K562 (cell line): ENCODE data around the gene LAIR1.
"Not testable (repeated sequence)": the region's sequence is repeated elsewhere in the genome, so short reads cannot be mapped to it uniquely, and the experiment has no call there.

Experiments used
- CREB3 ChIP-seq: fragments of 450-650 bp; conservative IDR thresholded peaks from 2 replicates; pipeline ENCODE4 v1.6.1; 2016; ENCODE audit warnings: missing genetic modification characterization, low read depth, mild to moderate bottlenecking, missing compliant biosample characterization, moderate library complexity
- CTCF ChIP-seq, 3 experiments: IDR thresholded peaks in 2 of 3; conservative IDR thresholded peaks in 1 of 3; 2 replicates each; pipeline ENCODE4 v1.5.1; 2011 to 2012; ENCODE audit warnings: low read length in 3 of 3, mild to moderate bottlenecking in 3 of 3, control low read depth in 2 of 3, improper control_type of control experiment in 1 of 3, inconsistent platforms in 1 of 3, low read depth in 1 of 3, mixed read lengths in 1 of 3, moderate library complexity in 1 of 3; ENCODE audit not compliant: insufficient read depth in 2 of 3
- HDAC8 ChIP-seq: fragments of 450-650 bp; IDR thresholded peaks from 2 replicates; pipeline ENCODE4 v1.6.1; 2016; ENCODE audit warnings: mild to moderate bottlenecking, missing genetic modification characterization, moderate library complexity, missing compliant biosample characterization
- KDM1A ChIP-seq, 2 experiments: fragments of 450-650 bp; IDR thresholded peaks; 2 replicates each; pipeline ENCODE4 v1.6.1; 2016; ENCODE audit warnings: mild to moderate bottlenecking in 2 of 2
- NFRKB ChIP-seq: fragments of 450-650 bp; IDR thresholded peaks from 2 replicates; pipeline ENCODE4 v1.6.1; 2016; ENCODE audit warnings: low read depth
- SREBF2 ChIP-seq: sonication (generic); formaldehyde crosslinking; IDR thresholded peaks from 2 replicates; pipeline ENCODE4 v1.4.0; 2020; ENCODE audit warnings: mild to moderate bottlenecking, missing genetic modification reagents
- TARDBP ChIP-seq: fragments of 450-650 bp; IDR thresholded peaks from 2 replicates; pipeline ENCODE4 v1.6.1; 2016

- TF ChIP-seq TARDBP; CTCF (IDR thresholded peaks at IDR 0.05 in 2 of 3, conservative IDR thresholded peaks at IDR 0.05 in 1 of 3; ENCODE audit: insufficient read depth in 2 of 3, low read depth in 1 of 3, low read length in 3 of 3); KDM1A (IDR thresholded peaks at IDR 0.05); HDAC8; SREBF2 (CRISPR knock-in tag); CREB3 (tag); NFRKB: not testable (repeated sequence)
These were observed 36.0 kb downstream of the LAIR1 start for GRCh38 chr19:54328781-54329180.
